ENCODE measurements around the gene WDR1. TPM values are rescaled to one million over a fixed set of nuclear protein-coding genes. Genes with fewer than 3 reads are reported as not detected.
A peak's percentile ranks its signal among the peaks of the same experiment; 100 is the strongest.

The WDR1 gene
- 10 to 100 TPM; 57.3 to 84.2 (median 72.7) TPM for total RNA-seq

GRCh38 chr4:10116569-10117358 lies at the start of gene WDR1:
Gene WDR1 (minus strand): TSS chr4:10116799. CDS start chr4:10116666, 133 bp downstream.
- H3K4me1 ChIP-seq, result peaks cover 46 to 48% of the 10 kb centered on the region in 2 donors
- H3K27me3 ChIP-seq, result no peaks in the 10 kb centered on the region
- peak within 1 kb of the TSS; percentile 93 to 99 (median 97) for H3K27ac ChIP-seq
- intact Hi-C loops (cut with DNase I; ENCODE audit: low total_unique reads) (loop anchor here (2.0 to 10.0 kb wide), 4 partner anchors 20 to 426 kb away; no protein-coding TSS in a partner anchor), in situ Hi-C loops (cut with MboI; ENCODE audit: low sequenced_read_pairs in 4 of 4) (no loop called here)
- no peaks in the 10 kb centered on the region for H3K9me3 ChIP-seq
- DNase-seq (peak; percentile 93 to 97), ATAC-seq (peak; percentile 87 to 91)
- TF ChIP-seq POLR2A (IDR thresholded peaks at IDR 0.05) (peak; percentile 98), CTCF (IDR thresholded peaks at IDR 0.05 in 4 of 5, conservative IDR thresholded peaks at IDR 0.05 in 1 of 5) (no peak)
- peaks cover 0 to 20% of the 10 kb centered on the region in 2 donors for H3K36me3 ChIP-seq
- H3K4me3 ChIP-seq, result peak within 1 kb of the TSS; percentile 65 to 82 (median 75)

- H3K27me3 ChIP-seq, result no peaks in the 10 kb centered on the region
- H3K4me1 ChIP-seq, result peaks cover 0 to 5% of the 10 kb centered on the region in 2 donors
- DNase-seq (no peak), ATAC-seq (no peak)
- H3K4me3 ChIP-seq, result no peak overlapping the region
- H3K36me3 ChIP-seq, result no peaks in the 10 kb centered on the region
- H3K27ac ChIP-seq, result no peak overlapping the region
- no peak for TF ChIP-seq POLR2A (IDR thresholded peaks at IDR 0.05)
- peak in 4 of 5 experiments; percentile 31 to 50 (median 44) for TF ChIP-seq CTCF (IDR thresholded peaks at IDR 0.05 in 4 of 5, conservative IDR thresholded peaks at IDR 0.05 in 1 of 5)
- in situ Hi-C loops (cut with MboI; ENCODE audit: low sequenced_read_pairs in 4 of 4), result loop anchor here (5.0 to 25.0 kb wide), 5 partner anchors 237 to 387 kb away; no protein-coding TSS in a partner anchor
- intact Hi-C loops (cut with DNase I; ENCODE audit: low total_unique reads), result loop anchor here (5.0 kb wide), 1 partner anchor 387 kb away; no protein-coding TSS in a partner anchor
- no peaks in the 10 kb centered on the region for H3K9me3 ChIP-seq
Measured at GRCh38 chr4:10164877-10165283, 48.3 kb upstream of the WDR1 start.

GRCh38 chr4:10163296-10163695 lies 46.7 kb upstream of the WDR1 start:
- no peaks in the 10 kb centered on the region for H3K36me3 ChIP-seq
- TF ChIP-seq POLR2A (IDR thresholded peaks at IDR 0.05) (no peak), CTCF (IDR thresholded peaks at IDR 0.05 in 4 of 5, conservative IDR thresholded peaks at IDR 0.05 in 1 of 5) (no peak)
- in situ Hi-C loops (cut with MboI; ENCODE audit: low sequenced_read_pairs in 4 of 4), result loop anchor here (5.0 to 25.0 kb wide), 5 partner anchors 239 to 389 kb away; no protein-coding TSS in a partner anchor
- no peaks in the 10 kb centered on the region for H3K9me3 ChIP-seq
- DNase-seq, result no peak
- H3K27ac ChIP-seq, result no peak overlapping the region
- H3K27me3 ChIP-seq, result no peaks in the 10 kb centered on the region
- intact Hi-C loops (cut with DNase I; ENCODE audit: low total_unique reads), result loop anchor here (5.0 kb wide), 1 partner anchor 389 kb away; no protein-coding TSS in a partner anchor
- peaks cover 0 to 5% of the 10 kb centered on the region in 2 donors for H3K4me1 ChIP-seq
- no peak for ATAC-seq
- no peak overlapping the region for H3K4me3 ChIP-seq

- DNase-seq (no peak), ATAC-seq (no peak)
- Histone ChIP-seq H3K9me3 (no peaks in the 10 kb centered on the region), H3K27ac (no peak overlapping the region), H3K27me3 (no peaks in the 10 kb centered on the region), H3K36me3 (no peaks in the 10 kb centered on the region), H3K4me1 (peaks cover 0 to 5% of the 10 kb centered on the region in 2 donors), H3K4me3 (no peak overlapping the region)
- in situ Hi-C loops (cut with MboI; ENCODE audit: low sequenced_read_pairs in 4 of 4), result loop anchor here (5.0 to 25.0 kb wide), 5 partner anchors 240 to 390 kb away; no protein-coding TSS in a partner anchor
- TF ChIP-seq POLR2A (IDR thresholded peaks at IDR 0.05) (no peak), CTCF (IDR thresholded peaks at IDR 0.05 in 4 of 5, conservative IDR thresholded peaks at IDR 0.05 in 1 of 5) (no peak)
- intact Hi-C loops (cut with DNase I; ENCODE audit: low total_unique reads), result loop anchor here (5.0 kb wide), 1 partner anchor 390 kb away; no protein-coding TSS in a partner anchor
Measured at GRCh38 chr4:10162341-10163000, 45.9 kb upstream of the WDR1 start.
